ENCODE data around the gene AJAP1. TPM values are rescaled to one million over a fixed set of nuclear protein-coding genes. Genes with fewer than 3 reads are reported as not detected.

Gene AJAP1
- total and polyA plus RNA-seq, 3 donors from 2014 or later: 5.0 to 5.8 (median 5.4) TPM

DNA sequence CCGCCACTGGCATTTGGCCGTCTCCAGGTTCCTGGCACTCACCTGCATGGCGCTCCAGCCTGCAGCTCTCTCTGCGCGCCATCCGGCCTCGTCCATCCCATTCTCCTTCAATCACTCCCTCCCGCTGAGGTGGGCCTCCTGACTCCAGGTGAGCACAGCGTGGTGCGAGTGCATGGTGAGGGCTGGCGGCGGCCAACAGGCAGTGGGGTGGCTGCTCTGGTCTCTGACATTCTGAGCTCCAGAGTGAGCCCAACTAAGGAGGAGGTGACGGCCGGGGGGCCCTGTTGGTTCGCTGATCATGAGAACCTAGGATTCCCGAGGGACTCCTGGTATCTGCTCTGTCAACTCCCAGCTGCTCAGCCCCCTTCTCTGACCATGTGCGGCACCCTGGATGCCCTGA, 130.4 kb downstream of the AJAP1 start:
- Histone ChIP-seq H3K36me3 (ENCODE audit: low read depth, missing control alignments) (no peaks in the 10 kb centered on the region), H3K4me1 (no peaks in the 10 kb centered on the region), H3K27ac (no peak overlapping the region), H3K4me3 (no peak overlapping the region), H3K27me3 (no peaks in the 10 kb centered on the region), H3K9me3 (no peaks in the 10 kb centered on the region)
- 91 to 97% methylated on average over 16 to 17 of the region's 17 CpGs for WGBS, 2 donors
- TF ChIP-seq POLR2A (IDR thresholded peaks at IDR 0.05): no peak
- TF ChIP-seq, protein P1, sequence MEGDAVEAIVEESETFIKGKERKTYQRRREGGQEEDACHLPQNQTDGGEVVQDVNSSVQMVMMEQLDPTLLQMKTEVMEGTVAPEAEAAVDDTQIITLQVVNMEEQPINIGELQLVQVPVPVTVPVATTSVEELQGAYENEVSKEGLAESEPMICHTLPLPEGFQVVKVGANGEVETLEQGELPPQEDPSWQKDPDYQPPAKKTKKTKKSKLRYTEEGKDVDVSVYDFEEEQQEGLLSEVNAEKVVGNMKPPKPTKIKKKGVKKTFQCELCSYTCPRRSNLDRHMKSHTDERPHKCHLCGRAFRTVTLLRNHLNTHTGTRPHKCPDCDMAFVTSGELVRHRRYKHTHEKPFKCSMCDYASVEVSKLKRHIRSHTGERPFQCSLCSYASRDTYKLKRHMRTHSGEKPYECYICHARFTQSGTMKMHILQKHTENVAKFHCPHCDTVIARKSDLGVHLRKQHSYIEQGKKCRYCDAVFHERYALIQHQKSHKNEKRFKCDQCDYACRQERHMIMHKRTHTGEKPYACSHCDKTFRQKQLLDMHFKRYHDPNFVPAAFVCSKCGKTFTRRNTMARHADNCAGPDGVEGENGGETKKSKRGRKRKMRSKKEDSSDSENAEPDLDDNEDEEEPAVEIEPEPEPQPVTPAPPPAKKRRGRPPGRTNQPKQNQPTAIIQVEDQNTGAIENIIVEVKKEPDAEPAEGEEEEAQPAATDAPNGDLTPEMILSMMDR (IDR thresholded peaks at IDR 0.05): no peak
- intact Hi-C loops (cut with DNase I; ENCODE audit: low total_unique reads): no loop called here
- DNase-seq: no peak

DNA sequence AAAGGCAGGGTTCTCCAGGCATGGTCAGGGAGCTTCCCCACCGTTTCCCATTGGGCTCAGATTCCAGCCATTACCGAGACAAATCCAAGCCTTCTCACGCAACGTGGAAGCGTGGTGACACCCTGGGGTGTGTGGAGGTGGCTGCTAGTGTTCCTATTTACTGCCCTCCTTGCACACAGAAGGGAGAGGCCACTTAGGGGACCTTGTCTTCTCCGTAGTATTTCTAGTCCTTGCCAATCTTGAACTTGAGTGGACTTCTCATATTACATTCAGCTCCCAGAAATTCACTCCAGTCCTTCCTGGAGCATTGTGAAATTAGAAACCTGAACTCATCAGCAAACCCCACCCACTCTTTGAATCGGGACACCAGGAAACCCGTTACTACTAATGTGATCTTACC, 131.6 kb downstream of the AJAP1 start:
- H3K36me3 ChIP-seq (ENCODE audit: low read depth, missing control alignments): no peaks in the 10 kb centered on the region
- intact Hi-C loops (cut with DNase I; ENCODE audit: low total_unique reads): no loop called here
- H3K4me1 ChIP-seq: no peaks in the 10 kb centered on the region
- TF ChIP-seq POLR2A (IDR thresholded peaks at IDR 0.05): no peak
- TF ChIP-seq, protein P1 (IDR thresholded peaks at IDR 0.05): no peak
- no peaks in the 10 kb centered on the region for H3K27me3 ChIP-seq
- H3K27ac ChIP-seq: no peak overlapping the region
- H3K9me3 ChIP-seq: no peaks in the 10 kb centered on the region
- H3K4me3 ChIP-seq: no peak overlapping the region
- DNase-seq: no peak
- WGBS, 2 donors: 77 to 89% methylated on average over 8 of the region's 8 CpGs

- WGBS, 2 donors: 77 to 84% methylated on average over 2 to 5 of the region's 5 CpGs
- TF ChIP-seq, protein P1 (IDR thresholded peaks at IDR 0.05): no peak
- TF ChIP-seq POLR2A (IDR thresholded peaks at IDR 0.05): no peak
- H3K27ac ChIP-seq: no peak overlapping the region
- intact Hi-C loops (cut with DNase I; ENCODE audit: low total_unique reads): no loop called here
- H3K4me1 ChIP-seq: no peaks in the 10 kb centered on the region
- H3K4me3 ChIP-seq: no peak overlapping the region
- H3K9me3 ChIP-seq: no peaks in the 10 kb centered on the region
- no peak for DNase-seq
- H3K27me3 ChIP-seq: no peaks in the 10 kb centered on the region
- H3K36me3 ChIP-seq (ENCODE audit: low read depth, missing control alignments): no peaks in the 10 kb centered on the region
Measured at GRCh38 chr1:4787551-4787950, 133.1 kb downstream of the AJAP1 start.

- no peaks in the 10 kb centered on the region for H3K36me3 ChIP-seq (ENCODE audit: low read depth, missing control alignments)
- no peak overlapping the region for H3K27ac ChIP-seq
- TF ChIP-seq POLR2A (IDR thresholded peaks at IDR 0.05): no peak
- TF ChIP-seq, protein P1 (IDR thresholded peaks at IDR 0.05): no peak
- no peak for DNase-seq
- intact Hi-C loops (cut with DNase I; ENCODE audit: low total_unique reads): no loop called here
- no peaks in the 10 kb centered on the region for H3K27me3 ChIP-seq
- no peak overlapping the region for H3K4me3 ChIP-seq
- WGBS, 2 donors: 35 to 61% methylated on average over 3 to 4 of the region's 4 CpGs
- no peaks in the 10 kb centered on the region for H3K9me3 ChIP-seq
- no peaks in the 10 kb centered on the region for H3K4me1 ChIP-seq
Measured at GRCh38 chr1:4792565-4792964, 138.2 kb downstream of the AJAP1 start.

GRCh38 chr1:4794020-4794780, 139.8 kb downstream of the AJAP1 start:
- no peaks in the 10 kb centered on the region for H3K27me3 ChIP-seq
- H3K27ac ChIP-seq: no peak overlapping the region
- TF ChIP-seq POLR2A (IDR thresholded peaks at IDR 0.05): no peak
- TF ChIP-seq, protein P1 (IDR thresholded peaks at IDR 0.05): no peak
- WGBS, 2 donors: 91 to 93% methylated on average over 6 of the region's 6 CpGs
- DNase-seq: no peak
- no peak overlapping the region for H3K4me3 ChIP-seq
- intact Hi-C loops (cut with DNase I; ENCODE audit: low total_unique reads): no loop called here
- H3K36me3 ChIP-seq (ENCODE audit: low read depth, missing control alignments): no peaks in the 10 kb centered on the region
- no peaks in the 10 kb centered on the region for H3K4me1 ChIP-seq
- no peaks in the 10 kb centered on the region for H3K9me3 ChIP-seq

Data from testis (tissue), 3 donors.